Ovary (tissue), 3 donors: ENCODE results near the gene GALNT10.

Experiments used
- CTCF ChIP-seq, 3 donors: fragments of 450-650 bp in 2 of 3; fragments of 200-600 bp in 1 of 3; IDR thresholded peaks; one replicate each; pipeline versions ENCODE4 v1.5.1 to v1.8.0; 2016 to 2022; ENCODE audit warnings: antibody characterized with exemption in 3 of 3, mild to moderate bottlenecking in 1 of 3
- POLR2A ChIP-seq: fragments of 450-650 bp; IDR thresholded peaks from one replicate; pipeline ENCODE4 v1.6.1; 2017; ENCODE audit warnings: antibody characterized with exemption, mild to moderate bottlenecking, moderate library complexity
- donor health status: DM: no; HTN: no; CAD: no.

- TF ChIP-seq POLR2A (no peak), CTCF (IDR thresholded peaks at IDR 0.05) (no peak)
Measured at GRCh38 chr5:154165886-154166285, 24.6 kb upstream of the GALNT10 start.
